ENCODE data around the gene HDGF. TPM values are rescaled to one million over a fixed set of nuclear protein-coding genes. Genes with fewer than 3 reads are reported as not detected.

The HDGF gene
- total and polyA plus RNA-seq, 9 of the 15 experiments (the other 6 are each of a cell fraction or from before 2014, with no cell fraction given): 38.8 to 601 (median 400) TPM

- TF ChIP-seq RERE (CRISPR knock-in tag; IDR thresholded peaks at IDR 0.05; ENCODE audit: borderline replicate concordance) (no peak), SIN3A (IDR thresholded peaks at IDR 0.05; ENCODE audit: borderline replicate concordance in 2 of 2, control insufficient read depth in 1 of 2, low read depth in 2 of 2, low read length in 2 of 2) (peak; percentile 40 to 82; a peak in 2 of 4 replicates), MAFF (IDR thresholded peaks at IDR 0.05; ENCODE audit: low read length) (no peak), ZNF766 (CRISPR knock-in tag; conservative IDR thresholded peaks at IDR 0.05) (no peak), EP400 (IDR thresholded peaks at IDR 0.05) (peak; percentile 82; the same call in 1 of the 2 replicates), ZBTB49 (CRISPR knock-in tag; IDR thresholded peaks at IDR 0.05; ENCODE audit: borderline replicate concordance) (no peak), NR0B1 (IDR thresholded peaks at IDR 0.05; ENCODE audit: partially characterized antibody) (no peak), GTF2B (IDR thresholded peaks at IDR 0.05; ENCODE audit: extremely low read depth, insufficient read length) (no peak), MIER1 (IDR thresholded peaks at IDR 0.05; ENCODE audit: low read depth) (no peak), PHF8 (IDR thresholded peaks at IDR 0.05; ENCODE audit: borderline replicate concordance, low read length) (no peak), ADNP (tag; IDR thresholded peaks at IDR 0.05) (no peak), MECOM (CRISPR knock-in tag; IDR thresholded peaks at IDR 0.05) (no peak), COPS2 (conservative IDR thresholded peaks at IDR 0.05) (no peak), CBX1 (IDR thresholded peaks at IDR 0.05; ENCODE audit: low read depth) (no peak), ID3 (CRISPR knock-in tag; IDR thresholded peaks at IDR 0.05) (no peak), ID3 (tag; IDR thresholded peaks at IDR 0.05) (no peak), FOXA1 (IDR thresholded peaks at IDR 0.05; ENCODE audit: borderline replicate concordance) (no peak)
Observed at GRCh38 chr1:156725683-156726280, 25.7 kb downstream of the HDGF start (continued).

Data from K562 (cell line).